NCI-H748 (cell line): ENCODE results near the gene CEBPB.

Experiments used
- DNase-seq: peaks from one replicate; lab custom pipeline; 2025; ENCODE audit not compliant: unreplicated experiment; lab: John Stamatoyannopoulos, UW

Gene CEBPB

DNA sequence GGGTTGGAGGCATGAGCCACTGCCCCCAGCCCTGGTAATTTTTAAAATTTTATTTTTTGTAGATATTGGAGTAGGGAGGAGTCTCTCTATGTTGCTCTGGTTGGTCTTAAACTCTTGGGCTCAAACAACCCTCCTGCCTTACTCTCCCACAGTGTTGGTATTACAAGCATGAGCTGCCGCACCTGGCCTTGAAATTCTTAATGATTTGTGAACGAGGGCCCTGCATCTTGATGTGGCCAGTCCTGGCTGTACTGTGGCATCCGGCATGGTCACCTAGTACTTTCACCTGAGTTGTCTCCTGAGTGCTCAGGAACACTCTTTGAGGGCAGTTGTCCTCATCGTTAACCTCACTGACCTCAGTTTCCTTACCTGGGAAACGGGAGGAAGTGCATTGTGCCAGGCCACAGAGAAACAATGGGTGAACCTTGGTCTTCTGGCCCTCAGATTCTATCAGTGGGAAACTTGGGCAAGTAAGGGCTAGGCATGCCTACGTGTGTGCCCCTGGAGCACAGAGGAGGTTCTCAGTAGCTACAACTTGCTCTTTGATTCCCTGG, 19.5 kb downstream of the CEBPB start:
- DNase-seq: no peak

- DNase-seq: no peak
Measured at GRCh38 chr20:50211091-50211490, 20.5 kb downstream of the CEBPB start.

- DNase-seq: no peak
Measured at GRCh38 chr20:50213531-50214106, 23.0 kb downstream of the CEBPB start.

DNA sequence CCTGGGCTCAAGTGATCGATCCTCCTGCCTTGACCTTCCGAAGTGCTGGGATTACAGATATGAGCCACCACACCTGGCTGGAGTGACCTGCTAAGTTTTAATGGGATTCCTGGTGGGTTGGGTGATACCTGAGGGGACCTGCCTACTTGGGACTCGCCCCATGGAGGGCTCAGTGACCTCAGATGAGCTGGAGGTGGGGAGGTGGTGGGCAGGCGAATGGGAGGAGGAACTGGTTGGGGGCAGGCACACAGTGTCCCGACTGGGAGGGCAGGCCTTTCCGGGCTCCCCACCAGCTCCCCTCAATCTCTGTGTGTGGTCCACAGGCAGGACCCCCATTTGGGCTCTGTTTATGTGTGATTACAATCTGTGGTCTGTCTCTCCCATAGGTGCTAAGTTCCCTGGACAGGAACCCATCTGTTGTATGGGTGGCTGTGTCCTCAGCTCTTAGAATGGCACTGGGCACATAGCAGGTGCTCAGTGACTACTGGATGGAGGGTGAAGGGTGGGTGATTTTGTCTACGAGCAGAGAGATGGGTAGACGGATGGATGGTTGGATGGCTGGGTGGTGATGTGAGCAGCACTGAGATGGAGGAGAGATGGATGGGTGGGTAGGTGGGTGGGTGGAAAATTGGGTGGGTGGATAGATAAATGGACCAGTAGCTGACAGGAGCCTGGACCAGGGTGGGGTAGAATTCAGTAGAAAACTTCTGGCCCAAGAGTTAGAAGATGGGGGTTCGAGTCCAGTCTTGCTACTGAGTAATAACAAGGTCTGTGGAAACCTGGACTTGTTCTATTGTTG, 23.8 kb downstream of the CEBPB start:
- DNase-seq: no peak

DNA sequence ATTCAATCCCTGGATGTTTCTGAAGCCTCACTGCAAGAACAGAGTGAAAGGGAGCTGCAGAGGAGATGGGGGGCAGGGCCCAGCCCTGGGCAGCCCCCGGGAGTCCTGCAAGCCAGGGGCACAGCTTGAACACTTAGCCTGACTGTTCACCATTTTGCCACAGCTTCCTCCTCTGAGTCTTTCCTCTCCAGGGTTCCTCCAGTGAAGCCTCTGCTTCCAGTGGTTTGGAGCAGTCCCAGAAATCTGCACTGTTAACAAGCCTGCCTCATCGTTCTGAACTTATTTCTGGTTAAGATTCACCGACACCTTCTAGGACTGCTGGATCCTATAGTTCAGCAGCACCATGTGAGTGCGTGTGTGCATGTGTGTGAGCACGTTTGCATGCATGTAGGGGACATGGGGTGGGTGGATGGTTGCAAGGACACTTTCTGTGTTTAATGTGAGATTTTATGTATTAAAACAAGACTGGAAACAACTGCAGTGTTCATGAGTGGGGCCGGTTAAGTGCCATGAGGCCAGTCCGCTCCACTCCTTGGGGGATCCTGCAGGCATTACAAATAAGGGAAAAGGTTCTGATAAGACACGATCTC, 24.6 kb downstream of the CEBPB start:
- no peak for DNase-seq

GRCh38 chr20:50215926-50216325, 25.3 kb downstream of the CEBPB start:
- DNase-seq: no peak

DNA sequence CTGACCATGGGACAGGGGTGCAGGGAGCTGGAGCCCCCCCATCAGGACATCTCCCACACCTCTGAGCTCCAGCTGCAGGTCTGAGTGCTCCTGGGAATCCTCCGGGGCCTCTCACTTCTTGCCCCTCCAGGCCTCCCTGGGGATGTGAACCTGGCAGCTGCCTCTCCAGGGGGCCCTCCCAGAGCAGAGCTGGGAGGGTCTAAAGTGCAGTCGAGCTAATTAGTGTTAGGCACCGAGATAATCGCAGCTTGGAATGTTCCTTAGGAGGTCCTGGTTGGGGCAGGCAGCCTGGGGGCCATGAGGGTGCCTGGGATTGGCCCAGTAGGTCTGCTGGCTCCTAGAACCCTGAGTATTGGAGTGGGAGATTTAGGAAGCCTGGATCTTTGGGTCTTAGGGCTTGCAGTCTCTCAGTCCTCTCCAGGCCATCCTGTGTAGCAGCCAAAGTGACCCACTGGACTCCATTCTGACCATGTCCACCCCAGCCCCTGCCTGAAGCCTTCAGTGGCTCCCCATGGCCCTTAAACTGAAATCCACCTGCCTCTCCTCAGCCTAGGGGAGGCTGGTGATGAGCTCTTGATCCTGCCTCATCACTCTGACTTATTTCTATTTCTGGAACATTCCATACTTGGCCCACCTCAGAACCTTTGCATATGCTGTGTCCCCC, 26.0 kb downstream of the CEBPB start:
- no peak for DNase-seq

DNA sequence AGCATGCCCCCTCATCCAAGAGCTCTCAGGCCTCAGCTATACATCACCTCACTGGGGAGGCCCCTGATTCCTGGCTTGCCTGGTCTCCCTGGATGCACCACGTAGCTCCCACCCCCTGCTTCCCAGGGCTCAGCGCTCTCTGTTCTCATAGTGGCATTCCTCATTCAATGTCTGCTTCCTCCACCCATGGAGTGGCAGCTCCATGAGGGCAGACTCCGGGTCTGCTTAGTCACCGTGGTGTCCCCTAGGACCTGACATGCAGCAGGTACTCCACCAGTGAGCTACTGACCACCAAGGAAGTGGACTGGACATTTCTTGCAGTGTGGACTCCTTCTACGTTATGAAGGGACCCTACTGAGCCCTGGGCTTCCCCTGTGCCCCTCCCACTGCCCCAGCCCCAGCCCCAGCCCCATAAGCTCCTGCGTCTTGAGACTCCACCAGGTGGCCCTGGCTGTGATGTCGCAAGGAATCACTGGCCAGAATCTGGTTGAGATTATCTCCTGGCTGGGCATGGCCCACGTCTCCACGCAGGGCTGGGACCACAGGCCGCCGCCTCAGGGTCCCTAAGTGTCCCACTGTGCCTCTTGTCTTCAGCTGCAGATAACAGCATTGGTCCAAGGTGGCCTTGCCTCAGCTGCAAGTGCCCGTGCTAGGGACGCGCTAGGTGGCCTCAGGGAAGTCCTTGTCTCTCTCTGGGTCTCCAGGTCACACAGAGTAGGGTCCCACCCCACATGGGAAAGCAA, 26.7 kb downstream of the CEBPB start:
- DNase-seq: no peak

- DNase-seq: no peak
Measured at GRCh38 chr20:50218987-50219435, 28.4 kb downstream of the CEBPB start.

DNA sequence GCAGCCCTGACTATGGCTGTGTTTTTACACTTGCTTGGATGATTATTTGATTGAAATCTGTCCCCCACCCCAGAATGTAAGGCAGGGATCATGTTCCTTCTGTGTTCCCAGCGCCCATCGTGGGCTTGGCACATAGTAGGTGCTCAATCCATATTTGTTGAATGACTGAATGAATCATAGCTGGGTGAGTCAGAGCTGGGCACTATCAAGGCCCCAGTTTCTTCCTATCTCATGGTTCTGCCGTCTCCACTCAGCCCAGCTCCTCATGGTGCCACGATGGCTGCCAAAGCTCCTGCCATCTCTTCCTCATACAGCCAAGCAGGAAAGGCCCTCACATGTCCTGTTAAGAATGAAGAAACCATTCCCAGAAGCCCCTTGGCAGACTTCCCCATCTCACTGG, 29.0 kb downstream of the CEBPB start:
- DNase-seq: no peak

GRCh38 chr20:50220093-50220893, 29.7 kb downstream of the CEBPB start:
- no peak for DNase-seq

GRCh38 chr20:50220894-50221365, 30.3 kb downstream of the CEBPB start:
- DNase-seq: no peak

DNA sequence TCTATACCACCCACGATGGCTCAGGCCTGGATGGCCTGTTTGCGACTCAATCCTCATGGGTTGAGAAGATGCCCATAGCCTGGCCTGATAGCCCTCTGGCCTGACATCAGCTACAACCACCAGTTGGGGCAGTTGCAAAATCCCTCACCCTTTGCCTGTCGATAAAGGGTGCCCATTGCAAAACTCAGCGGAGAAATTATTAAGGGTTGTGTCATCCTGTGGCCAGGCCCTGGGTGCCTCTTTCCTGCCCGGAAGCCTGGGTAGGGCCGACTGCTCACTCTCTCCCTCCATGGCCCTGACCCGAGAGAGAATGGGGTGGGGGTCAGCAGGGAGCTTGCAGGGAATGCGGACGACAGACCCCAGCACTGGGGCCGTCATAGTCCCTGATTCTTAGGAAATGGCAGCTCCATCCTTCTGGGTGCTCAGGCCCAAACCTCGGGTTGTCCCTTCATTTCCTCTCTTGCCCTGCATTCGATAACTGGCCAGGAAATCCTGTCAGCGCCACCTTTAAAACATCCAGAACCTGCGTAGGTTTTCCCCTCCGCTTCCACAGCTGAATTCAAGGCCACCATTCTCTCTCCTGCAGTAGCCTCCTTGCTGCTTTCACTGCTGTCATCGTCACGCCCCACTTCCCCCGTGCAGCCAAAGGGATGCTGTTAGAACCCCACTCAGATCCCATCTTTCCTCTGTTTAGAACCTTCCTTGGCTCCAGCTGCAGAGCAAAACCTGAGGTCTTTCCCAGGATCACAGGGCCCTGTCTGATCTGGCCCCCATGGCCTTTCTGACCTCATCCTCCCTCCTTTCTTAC, 31.1 kb downstream of the CEBPB start:
- no peak for DNase-seq

DNA sequence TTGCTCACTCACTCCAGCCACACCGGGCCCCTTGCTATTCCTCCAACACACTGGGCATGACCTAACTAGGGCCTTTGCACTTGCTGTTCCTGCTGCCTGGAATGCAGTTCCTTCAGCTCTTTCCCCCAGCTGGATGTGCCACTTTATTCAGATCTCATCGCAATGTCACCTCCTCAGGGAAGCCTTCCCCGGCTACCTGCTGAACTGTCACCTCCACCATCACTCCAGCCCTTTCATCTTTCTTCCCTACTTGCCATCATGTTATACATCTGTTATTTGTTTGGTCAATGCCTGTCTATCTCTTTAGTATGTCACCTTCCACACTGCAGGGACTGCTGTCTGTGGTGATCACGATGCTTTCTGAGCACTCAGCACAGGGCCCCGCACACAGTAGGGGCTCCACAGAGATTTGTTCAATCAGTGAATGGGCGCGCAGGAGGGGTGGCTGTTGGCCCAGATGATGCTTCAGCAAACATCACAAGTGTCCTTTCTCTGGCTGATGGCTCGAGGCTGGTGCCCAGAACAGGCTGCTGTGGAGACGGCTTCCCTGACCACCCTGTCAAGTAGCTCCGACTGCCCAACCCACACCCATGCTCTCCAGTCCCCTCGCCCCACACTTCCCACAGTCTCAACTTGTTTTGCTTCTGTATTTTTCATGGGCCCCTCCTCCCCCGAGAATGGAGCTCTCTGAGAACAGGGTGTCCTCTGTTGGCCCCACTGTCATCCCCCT, 31.8 kb downstream of the CEBPB start:
- no peak for DNase-seq

- no peak for DNase-seq
Measured at GRCh38 chr20:50223039-50224005, 32.7 kb downstream of the CEBPB start.

- DNase-seq: no peak
Measured at GRCh38 chr20:50224052-50224451, 33.4 kb downstream of the CEBPB start.

DNA sequence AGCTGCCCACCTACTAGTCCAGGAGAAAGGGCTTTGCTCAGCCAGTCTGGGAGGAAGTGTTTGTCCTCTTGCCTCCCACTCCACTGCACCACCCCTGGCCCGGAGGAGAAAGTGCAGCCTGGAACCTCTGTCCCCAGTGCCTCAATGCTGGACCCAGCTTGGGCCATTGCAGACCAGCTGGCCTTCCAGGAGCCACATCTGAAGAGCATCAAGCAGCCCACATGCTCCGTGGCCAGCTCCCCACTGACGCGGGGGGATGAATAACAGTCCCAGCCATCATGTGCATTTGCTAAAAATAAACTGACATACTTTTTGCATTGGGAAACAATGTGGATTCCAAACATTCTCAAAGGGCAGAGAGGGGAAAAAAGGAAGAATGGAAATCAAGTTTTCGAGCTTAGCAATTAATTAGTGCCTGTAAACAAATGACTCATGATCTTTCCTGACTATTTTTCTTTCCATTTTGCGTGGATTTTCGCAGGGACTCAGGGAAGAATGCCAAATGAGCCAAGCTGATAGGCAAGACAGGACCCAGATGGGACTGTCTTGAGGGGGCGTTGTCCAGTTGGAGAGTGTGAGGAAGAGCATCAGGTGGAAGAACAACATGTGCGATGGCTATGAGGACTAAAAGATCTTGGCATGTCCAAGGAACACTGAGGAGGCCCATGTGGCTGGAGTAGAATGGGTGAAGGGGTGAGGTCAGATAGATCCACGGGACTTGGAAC, 34.1 kb downstream of the CEBPB start:
- no peak for DNase-seq
